GM10266 (cell line): ENCODE data around the gene KRT77.

Experiments used
- DNase-seq: peaks from one replicate; pipeline ENCODE4 v3.0.0; 2012; ENCODE audit errors: extremely low spot score
- TF ChIP-seq, protein P1 (sequence below): IDR thresholded peaks from 2 replicates; pipeline ENCODE4 v1.5.1; 2012; ENCODE audit warnings: mild to moderate bottlenecking, low read depth; ENCODE audit not compliant: control insufficient read depth, insufficient read depth; ENCODE audit errors: missing control alignments

The KRT77 gene

GRCh38 chr12:52724384-52724783, 21.1 kb upstream of the KRT77 start:
- no peak for DNase-seq
- TF ChIP-seq, protein P1, sequence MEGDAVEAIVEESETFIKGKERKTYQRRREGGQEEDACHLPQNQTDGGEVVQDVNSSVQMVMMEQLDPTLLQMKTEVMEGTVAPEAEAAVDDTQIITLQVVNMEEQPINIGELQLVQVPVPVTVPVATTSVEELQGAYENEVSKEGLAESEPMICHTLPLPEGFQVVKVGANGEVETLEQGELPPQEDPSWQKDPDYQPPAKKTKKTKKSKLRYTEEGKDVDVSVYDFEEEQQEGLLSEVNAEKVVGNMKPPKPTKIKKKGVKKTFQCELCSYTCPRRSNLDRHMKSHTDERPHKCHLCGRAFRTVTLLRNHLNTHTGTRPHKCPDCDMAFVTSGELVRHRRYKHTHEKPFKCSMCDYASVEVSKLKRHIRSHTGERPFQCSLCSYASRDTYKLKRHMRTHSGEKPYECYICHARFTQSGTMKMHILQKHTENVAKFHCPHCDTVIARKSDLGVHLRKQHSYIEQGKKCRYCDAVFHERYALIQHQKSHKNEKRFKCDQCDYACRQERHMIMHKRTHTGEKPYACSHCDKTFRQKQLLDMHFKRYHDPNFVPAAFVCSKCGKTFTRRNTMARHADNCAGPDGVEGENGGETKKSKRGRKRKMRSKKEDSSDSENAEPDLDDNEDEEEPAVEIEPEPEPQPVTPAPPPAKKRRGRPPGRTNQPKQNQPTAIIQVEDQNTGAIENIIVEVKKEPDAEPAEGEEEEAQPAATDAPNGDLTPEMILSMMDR: no peak

DNA sequence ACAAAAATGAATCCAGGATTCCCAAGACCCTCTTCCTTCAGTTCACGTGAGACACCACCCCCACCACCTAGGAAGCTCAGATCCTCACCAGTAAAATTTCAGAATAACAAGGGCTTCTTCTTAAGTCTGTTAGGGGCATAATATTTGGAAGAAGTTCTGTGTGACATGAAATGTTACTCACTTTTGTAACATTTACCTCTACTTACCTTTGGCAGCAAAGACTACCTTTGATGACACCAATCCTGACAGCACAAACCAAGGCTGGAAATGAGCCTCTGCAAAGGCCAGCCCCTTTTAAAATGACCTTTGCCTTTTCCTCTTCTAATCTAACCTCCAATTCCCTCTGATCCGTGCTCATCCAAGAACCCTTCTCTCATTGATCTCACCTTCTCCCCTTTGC, 19.4 kb upstream of the KRT77 start:
- TF ChIP-seq, protein P1: no peak
- no peak for DNase-seq

GRCh38 chr12:52721838-52722470, 18.6 kb upstream of the KRT77 start:
- TF ChIP-seq, protein P1: no peak
- DNase-seq: no peak

DNA sequence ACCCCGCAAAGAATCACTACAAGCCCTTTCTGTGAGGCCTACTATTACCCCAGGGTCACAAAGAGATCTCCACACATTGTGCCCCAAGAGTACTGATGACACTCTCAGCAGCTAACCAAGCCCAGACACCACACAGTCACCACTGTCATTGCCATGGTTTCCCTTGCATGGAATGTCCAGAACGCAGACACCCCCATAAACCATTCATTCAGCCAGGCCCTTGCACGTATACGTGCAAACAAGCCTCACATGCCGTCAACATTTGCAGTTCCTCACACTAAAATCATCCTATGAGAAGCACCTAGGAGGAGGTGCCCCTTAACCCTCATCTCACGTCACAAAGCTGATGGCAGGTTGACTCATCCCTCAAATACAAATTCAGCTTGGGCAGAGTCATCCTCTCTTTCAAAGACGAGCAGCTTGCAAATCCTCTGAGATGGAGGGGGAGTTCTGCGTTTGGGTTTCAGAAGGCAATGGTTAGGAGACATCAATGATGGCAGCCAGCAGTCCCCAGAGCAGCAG, 17.1 kb upstream of the KRT77 start:
- DNase-seq: no peak
- TF ChIP-seq, protein P1: no peak

DNA sequence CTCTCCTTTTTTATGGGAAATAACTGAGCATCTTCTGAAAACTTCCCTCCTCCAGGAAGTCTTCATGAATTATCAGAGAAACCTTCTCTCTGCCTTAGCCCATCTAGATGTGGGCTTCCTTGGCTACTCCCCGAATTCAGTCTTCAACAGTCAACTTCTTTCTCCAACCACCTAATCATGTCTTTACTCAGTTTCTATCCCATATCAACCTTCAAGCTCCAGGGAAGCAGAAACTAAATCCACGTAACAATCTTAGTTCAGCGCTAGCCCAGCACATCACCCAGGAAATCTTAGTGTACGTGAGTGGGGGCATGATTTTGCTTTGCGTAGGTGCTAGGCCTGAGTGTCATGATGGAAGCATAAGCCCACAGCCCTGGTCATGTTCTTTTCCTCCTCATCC, 12.7 kb upstream of the KRT77 start:
- TF ChIP-seq, protein P1: no peak
- DNase-seq: no peak

DNA sequence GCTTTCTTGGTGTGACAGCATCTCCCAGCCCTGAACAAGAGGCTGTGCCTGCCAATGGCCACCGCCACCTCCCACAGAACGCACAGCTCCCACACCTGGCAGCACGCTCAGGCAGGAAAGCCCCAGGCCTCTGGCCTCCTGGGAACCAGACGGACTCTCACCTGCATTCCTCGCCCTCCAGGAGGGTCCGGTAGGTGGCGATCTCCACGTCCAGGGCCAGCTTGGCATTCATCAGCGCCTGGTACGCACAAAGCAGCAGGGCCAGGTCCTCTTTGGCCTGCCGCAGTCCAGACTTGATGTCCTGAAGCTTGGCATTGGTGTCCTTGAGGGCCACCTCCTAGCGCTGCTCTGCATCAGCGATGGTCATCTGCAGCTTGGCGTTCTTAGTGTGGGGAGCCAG, 12.1 kb upstream of the KRT77 start:
- DNase-seq: no peak
- TF ChIP-seq, protein P1: no peak

GRCh38 chr12:52714887-52715281, 11.6 kb upstream of the KRT77 start:
- TF ChIP-seq, protein P1: no peak
- no peak for DNase-seq
